ENCODE results near the gene WDR91. TPM values are rescaled to one million over a fixed set of nuclear protein-coding genes. Genes with fewer than 3 reads are reported as not detected.
A peak's percentile ranks its signal among the peaks of the same experiment; 100 is the strongest.

WDR91 gene
- total RNA-seq, 1 donor from 2014 or later: 5.5 TPM

GRCh38 chr7:135168001-135168400 lies 43.3 kb downstream of the WDR91 start:
- no peak for TF ChIP-seq CTCF (IDR thresholded peaks at IDR 0.05; ENCODE audit: insufficient read depth, low read depth, low read length)
- TF ChIP-seq EZH2 (IDR thresholded peaks at IDR 0.05; ENCODE audit: insufficient read depth, low read length): no peak
- Mint-ChIP-seq H3K27ac (ENCODE audit: unreplicated experiment) (no peak overlapping the region), H3K4me1 (ENCODE audit: low read depth, unreplicated experiment) (peaks cover 22% of the 10 kb centered on the region), H3K36me3 (ENCODE audit: low read depth, unreplicated experiment) (peaks cover 31% of the 10 kb centered on the region), H3K27me3 (ENCODE audit: low read depth, unreplicated experiment) (no peaks in the 10 kb centered on the region), H3K4me3 (ENCODE audit: unreplicated experiment) (peak overlapping the region; percentile 42), H3K9me3 (ENCODE audit: unreplicated experiment) (no peaks in the 10 kb centered on the region)
- H3K4me1 ChIP-seq (ENCODE audit: insufficient read depth, low read length): peaks cover 15% of the 10 kb centered on the region
- H3K9me3 ChIP-seq (ENCODE audit: insufficient read depth, low read depth, low read length): no peaks in the 10 kb centered on the region
- H4K20me1 ChIP-seq (ENCODE audit: insufficient read depth, low read length): peaks cover 25% of the 10 kb centered on the region
- no peak overlapping the region for H3K4me2 ChIP-seq (ENCODE audit: low read length)
- H3K36me3 ChIP-seq (ENCODE audit: insufficient read depth, low read length): peaks cover 27% of the 10 kb centered on the region
- H3K27me3 ChIP-seq (ENCODE audit: insufficient read depth, low read length): no peaks in the 10 kb centered on the region
- H3K4me3 ChIP-seq (ENCODE audit: insufficient read depth, low read depth, low read length): no peak overlapping the region
- no peak for DNase-seq (ENCODE audit: low read depth)
- no peak overlapping the region for H3K9ac ChIP-seq (ENCODE audit: low read length)
- peaks cover 33% of the 10 kb centered on the region for H3K79me2 ChIP-seq (ENCODE audit: insufficient read depth, low read length)
- no peak overlapping the region for H2AFZ ChIP-seq (ENCODE audit: low read depth, low read length)
- FAIRE-seq: no peak
- H3K27ac ChIP-seq (ENCODE audit: low read depth, low read length): no peak overlapping the region

- no peak overlapping the region for H3K27ac ChIP-seq (ENCODE audit: low read depth, low read length)
- H3K27me3 ChIP-seq (ENCODE audit: insufficient read depth, low read length): no peaks in the 10 kb centered on the region
- Mint-ChIP-seq H3K27me3 (ENCODE audit: low read depth, unreplicated experiment) (no peaks in the 10 kb centered on the region), H3K27ac (ENCODE audit: unreplicated experiment) (peak overlapping the region; percentile 31), H3K4me1 (ENCODE audit: low read depth, unreplicated experiment) (peaks cover 22% of the 10 kb centered on the region), H3K9me3 (ENCODE audit: unreplicated experiment) (no peaks in the 10 kb centered on the region), H3K4me3 (ENCODE audit: unreplicated experiment) (no peak overlapping the region), H3K36me3 (ENCODE audit: low read depth, unreplicated experiment) (peaks cover 34% of the 10 kb centered on the region)
- H3K36me3 ChIP-seq (ENCODE audit: insufficient read depth, low read length): peaks cover 27% of the 10 kb centered on the region
- peaks cover 33% of the 10 kb centered on the region for H3K79me2 ChIP-seq (ENCODE audit: insufficient read depth, low read length)
- FAIRE-seq: no peak
- H3K4me1 ChIP-seq (ENCODE audit: insufficient read depth, low read length): peaks cover 15% of the 10 kb centered on the region
- no peak overlapping the region for H3K9ac ChIP-seq (ENCODE audit: low read length)
- no peak overlapping the region for H3K4me2 ChIP-seq (ENCODE audit: low read length)
- DNase-seq (ENCODE audit: low read depth): no peak
- H3K9me3 ChIP-seq (ENCODE audit: insufficient read depth, low read depth, low read length): no peaks in the 10 kb centered on the region
- TF ChIP-seq EZH2 (IDR thresholded peaks at IDR 0.05; ENCODE audit: insufficient read depth, low read length) (no peak), CTCF (IDR thresholded peaks at IDR 0.05; ENCODE audit: insufficient read depth, low read depth, low read length) (no peak)
- no peak overlapping the region for H2AFZ ChIP-seq (ENCODE audit: low read depth, low read length)
- H4K20me1 ChIP-seq (ENCODE audit: insufficient read depth, low read length): peaks cover 25% of the 10 kb centered on the region
- no peak overlapping the region for H3K4me3 ChIP-seq (ENCODE audit: insufficient read depth, low read depth, low read length)
Measured at GRCh38 chr7:135167365-135167917, 43.9 kb downstream of the WDR91 start.

GRCh38 chr7:135166338-135166990 lies 44.9 kb downstream of the WDR91 start:
- H3K27me3 ChIP-seq (ENCODE audit: insufficient read depth, low read length): no peaks in the 10 kb centered on the region
- H3K27ac ChIP-seq (ENCODE audit: low read depth, low read length): no peak overlapping the region
- H3K9me3 Mint-ChIP-seq (ENCODE audit: unreplicated experiment): no peaks in the 10 kb centered on the region
- H3K4me1 ChIP-seq (ENCODE audit: insufficient read depth, low read length): peaks cover 15% of the 10 kb centered on the region
- H4K20me1 ChIP-seq (ENCODE audit: insufficient read depth, low read length): peaks cover 25% of the 10 kb centered on the region
- peaks cover 19% of the 10 kb centered on the region for H3K4me1 Mint-ChIP-seq (ENCODE audit: low read depth, unreplicated experiment)
- no peak for FAIRE-seq
- H3K9ac ChIP-seq (ENCODE audit: low read length): no peak overlapping the region
- DNase-seq (ENCODE audit: low read depth): no peak
- H3K9me3 ChIP-seq (ENCODE audit: insufficient read depth, low read depth, low read length): no peaks in the 10 kb centered on the region
- peaks cover 36% of the 10 kb centered on the region for H3K36me3 Mint-ChIP-seq (ENCODE audit: low read depth, unreplicated experiment)
- peaks cover 27% of the 10 kb centered on the region for H3K36me3 ChIP-seq (ENCODE audit: insufficient read depth, low read length)
- H2AFZ ChIP-seq (ENCODE audit: low read depth, low read length): no peak overlapping the region
- peak overlapping the region; percentile 27 for H3K4me3 Mint-ChIP-seq (ENCODE audit: unreplicated experiment)
- H3K27ac Mint-ChIP-seq (ENCODE audit: unreplicated experiment): no peak overlapping the region
- no peak overlapping the region for H3K4me2 ChIP-seq (ENCODE audit: low read length)
- H3K79me2 ChIP-seq (ENCODE audit: insufficient read depth, low read length): peaks cover 33% of the 10 kb centered on the region
- no peak overlapping the region for H3K4me3 ChIP-seq (ENCODE audit: insufficient read depth, low read depth, low read length)
- TF ChIP-seq CTCF (IDR thresholded peaks at IDR 0.05; ENCODE audit: insufficient read depth, low read depth, low read length): no peak
- no peak for TF ChIP-seq EZH2 (IDR thresholded peaks at IDR 0.05; ENCODE audit: insufficient read depth, low read length)
- no peaks in the 10 kb centered on the region for H3K27me3 Mint-ChIP-seq (ENCODE audit: low read depth, unreplicated experiment)

Data from astrocyte (in vitro differentiated cells and primary cell).